HL-60/S4 (cell line): ENCODE results near the gene DBN1.

Experiments used
- in situ Hi-C: fragments of 300-500 bp; cut with MboI; formaldehyde crosslinking; loops from 2 replicates; pipeline ENCODE4 v1.14.3; 2022; ENCODE audit warnings: low sequenced_read_pairs

Gene DBN1

GRCh38 chr5:177475563-177476427, 2.4 kb upstream of the DBN1 start:
- in situ Hi-C loops = no loop called here

- in situ Hi-C loops = no loop called here
These were observed 1.6 kb upstream of the DBN1 start for GRCh38 chr5:177474846-177475562.

GRCh38 chr5:177474002-177474476, 605 bp upstream of the DBN1 start:
- in situ Hi-C loops = no loop called here

- in situ Hi-C loops = no loop called here
These were observed 683 bp downstream of the DBN1 start for GRCh38 chr5:177472460-177473442.

- in situ Hi-C loops = no loop called here
These were observed 1.7 kb downstream of the DBN1 start for GRCh38 chr5:177471610-177472356.

GRCh38 chr5:177470759-177471536, 2.5 kb downstream of the DBN1 start:
- in situ Hi-C loops = no loop called here

- in situ Hi-C loops = no loop called here
These were observed 3.5 kb downstream of the DBN1 start for GRCh38 chr5:177469750-177470525.

- in situ Hi-C loops = no loop called here
These were observed 4.5 kb downstream of the DBN1 start for GRCh38 chr5:177468685-177469628.

GRCh38 chr5:177468329-177468684, 5.1 kb downstream of the DBN1 start:
- in situ Hi-C loops = no loop called here

GRCh38 chr5:177467436-177467835, 6.0 kb downstream of the DBN1 start:
- in situ Hi-C loops = no loop called here

GRCh38 chr5:177466861-177467260, 6.6 kb downstream of the DBN1 start:
- in situ Hi-C loops = no loop called here

- in situ Hi-C loops = no loop called here
These were observed 8.4 kb downstream of the DBN1 start for GRCh38 chr5:177465044-177465443.

- in situ Hi-C loops = no loop called here
These were observed 11.3 kb downstream of the DBN1 start for GRCh38 chr5:177462021-177462670.

- in situ Hi-C loops = no loop called here
These were observed 13.4 kb downstream of the DBN1 start for GRCh38 chr5:177459819-177460628.

- in situ Hi-C loops = no loop called here
These were observed 14.1 kb downstream of the DBN1 start for GRCh38 chr5:177459357-177459756.

- in situ Hi-C loops = no loop called here
These were observed 14.5 kb downstream of the DBN1 start for GRCh38 chr5:177458912-177459350.
